RWPE1 (cell line): ENCODE results near the gene KMT2C.

Source experiments
- CTCF ChIA-PET: fragments of 350-600 bp; sonication (Branson Sonifier 250); formaldehyde crosslinking; extraction: SDS; loops from one replicate; lab custom pipeline; 2021; lab: Yijun Ruan, JAX
- POLR2A ChIA-PET: fragments of 400-600 bp; formaldehyde crosslinking; extraction: SDS; loops from one replicate; lab custom pipeline; 2020; ENCODE audit warnings: antibody characterized with exemption; ENCODE audit not compliant: low non-redundant PET; lab: Yijun Ruan, JAX
- DNase-seq: peaks from one replicate; pipeline ENCODE4 v3.0.0; 2012; ENCODE audit warnings: low spot score
- H3K27ac ChIP-seq: fragments of 450-650 bp; 2 replicates; pipeline ENCODE4 v1.5.1; 2017
- TF ChIP-seq, protein P1 (sequence below): fragments of 450-650 bp; conservative IDR thresholded peaks from 2 replicates; pipeline ENCODE4 v1.5.1; 2017; ENCODE audit warnings: low read depth, mild to moderate bottlenecking

KMT2C gene

GRCh38 chr7:152128741-152129461 lies 306.9 kb downstream of the KMT2C start:
- TF ChIP-seq, protein P1, sequence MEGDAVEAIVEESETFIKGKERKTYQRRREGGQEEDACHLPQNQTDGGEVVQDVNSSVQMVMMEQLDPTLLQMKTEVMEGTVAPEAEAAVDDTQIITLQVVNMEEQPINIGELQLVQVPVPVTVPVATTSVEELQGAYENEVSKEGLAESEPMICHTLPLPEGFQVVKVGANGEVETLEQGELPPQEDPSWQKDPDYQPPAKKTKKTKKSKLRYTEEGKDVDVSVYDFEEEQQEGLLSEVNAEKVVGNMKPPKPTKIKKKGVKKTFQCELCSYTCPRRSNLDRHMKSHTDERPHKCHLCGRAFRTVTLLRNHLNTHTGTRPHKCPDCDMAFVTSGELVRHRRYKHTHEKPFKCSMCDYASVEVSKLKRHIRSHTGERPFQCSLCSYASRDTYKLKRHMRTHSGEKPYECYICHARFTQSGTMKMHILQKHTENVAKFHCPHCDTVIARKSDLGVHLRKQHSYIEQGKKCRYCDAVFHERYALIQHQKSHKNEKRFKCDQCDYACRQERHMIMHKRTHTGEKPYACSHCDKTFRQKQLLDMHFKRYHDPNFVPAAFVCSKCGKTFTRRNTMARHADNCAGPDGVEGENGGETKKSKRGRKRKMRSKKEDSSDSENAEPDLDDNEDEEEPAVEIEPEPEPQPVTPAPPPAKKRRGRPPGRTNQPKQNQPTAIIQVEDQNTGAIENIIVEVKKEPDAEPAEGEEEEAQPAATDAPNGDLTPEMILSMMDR: no peak
- no peak overlapping the region for H3K27ac ChIP-seq
- POLR2A ChIA-PET: no interaction called here
- no peak for DNase-seq
- CTCF ChIA-PET: interaction anchor here (0.7 kb wide), 1 partner anchor 374 kb away, joined by 3 read pairs; no protein-coding TSS in a partner anchor

DNA sequence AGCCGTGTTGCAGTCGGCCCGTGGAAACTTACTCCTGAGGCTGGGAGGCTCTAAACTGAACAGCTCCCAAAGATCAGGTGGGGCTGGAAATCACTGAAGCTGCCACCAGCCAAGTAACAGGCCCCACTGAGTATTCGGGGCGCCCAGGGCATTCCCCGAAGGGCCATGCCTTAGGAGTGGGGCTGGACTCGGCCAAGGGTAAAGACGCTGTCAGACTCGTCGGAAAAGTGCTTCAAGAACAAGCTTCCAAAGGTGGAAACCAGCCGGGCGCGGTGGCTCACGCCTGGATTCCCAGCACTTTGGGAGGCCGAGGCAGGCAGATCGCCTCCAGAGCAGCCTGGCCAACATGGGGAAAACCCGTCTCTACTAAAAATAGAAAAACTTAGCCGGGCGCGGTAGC lies 307.6 kb downstream of the KMT2C start:
- TF ChIP-seq, protein P1: no peak
- ChIA-PET CTCF (no interaction called here), POLR2A (no interaction called here)
- DNase-seq: no peak
- H3K27ac ChIP-seq: peak overlapping the region; percentile 12; the same call in 1 of the 2 replicates

- ChIA-PET CTCF (no interaction called here), POLR2A (no interaction called here)
- no peak overlapping the region for H3K27ac ChIP-seq
- no peak for DNase-seq
- TF ChIP-seq, protein P1: no peak
Measured at GRCh38 chr7:152127229-152127628, 308.6 kb downstream of the KMT2C start.

DNA sequence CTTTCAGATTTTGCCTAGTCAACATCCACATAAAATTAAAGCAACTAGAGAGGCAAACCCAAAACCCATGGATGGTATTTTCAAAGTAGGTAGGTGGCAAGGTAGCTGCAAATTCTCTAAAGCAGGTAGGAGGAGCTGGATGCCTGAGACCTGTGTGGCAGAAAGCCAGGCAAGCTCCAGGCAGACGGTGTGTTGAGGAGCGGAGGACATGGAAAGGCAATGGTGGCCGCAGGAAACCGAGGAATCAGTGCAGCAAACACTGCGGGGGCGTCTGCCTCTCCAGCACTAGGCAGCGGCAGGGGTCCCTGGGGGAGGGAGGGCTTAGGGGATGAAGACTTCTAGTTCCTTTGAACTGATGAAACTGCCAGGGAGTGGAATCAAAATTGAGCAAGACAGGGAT lies 309.1 kb downstream of the KMT2C start:
- DNase-seq: no peak
- ChIA-PET CTCF (no interaction called here), POLR2A (no interaction called here)
- TF ChIP-seq, protein P1: no peak
- H3K27ac ChIP-seq: no peak overlapping the region

- CTCF ChIA-PET: no interaction called here
- TF ChIP-seq, protein P1: no peak
- DNase-seq: no peak
- POLR2A ChIA-PET: no interaction called here
- no peak overlapping the region for H3K27ac ChIP-seq
Measured at GRCh38 chr7:152122540-152122939, 313.3 kb downstream of the KMT2C start.

DNA sequence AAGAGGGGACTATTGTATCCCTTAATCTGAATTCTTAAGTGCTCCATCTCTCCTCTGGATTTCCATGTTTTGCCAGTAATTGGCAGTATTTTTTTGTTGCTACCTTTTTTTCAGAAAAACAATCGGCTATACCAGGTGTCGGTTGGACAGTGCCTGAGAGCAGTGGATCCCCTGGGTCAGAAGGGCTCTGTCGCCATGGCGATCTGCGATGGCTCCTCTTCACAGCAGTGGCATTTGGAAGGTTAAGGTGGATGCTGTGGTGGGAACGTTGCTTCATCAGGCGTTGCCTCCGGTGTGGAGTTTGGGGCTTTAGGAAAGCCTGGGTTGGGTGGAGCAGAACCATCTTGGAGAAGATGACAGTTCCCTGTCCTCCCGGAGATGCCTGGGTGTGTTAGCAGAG lies 314.4 kb downstream of the KMT2C start:
- ChIA-PET POLR2A (no interaction called here), CTCF (no interaction called here)
- H3K27ac ChIP-seq: no peak overlapping the region
- no peak for DNase-seq
- TF ChIP-seq, protein P1: no peak
